Measurements from ENCODE around the gene HGD. TPM values are rescaled to one million over a fixed set of nuclear protein-coding genes. Genes with fewer than 3 reads are reported as not detected.
"Not testable (repeated sequence)": the region's sequence is repeated elsewhere in the genome, so short reads cannot be mapped to it uniquely, and the experiment has no call there.

HGD gene
- polyA plus RNA-seq, 1 donor, result 28.7 TPM

DNA sequence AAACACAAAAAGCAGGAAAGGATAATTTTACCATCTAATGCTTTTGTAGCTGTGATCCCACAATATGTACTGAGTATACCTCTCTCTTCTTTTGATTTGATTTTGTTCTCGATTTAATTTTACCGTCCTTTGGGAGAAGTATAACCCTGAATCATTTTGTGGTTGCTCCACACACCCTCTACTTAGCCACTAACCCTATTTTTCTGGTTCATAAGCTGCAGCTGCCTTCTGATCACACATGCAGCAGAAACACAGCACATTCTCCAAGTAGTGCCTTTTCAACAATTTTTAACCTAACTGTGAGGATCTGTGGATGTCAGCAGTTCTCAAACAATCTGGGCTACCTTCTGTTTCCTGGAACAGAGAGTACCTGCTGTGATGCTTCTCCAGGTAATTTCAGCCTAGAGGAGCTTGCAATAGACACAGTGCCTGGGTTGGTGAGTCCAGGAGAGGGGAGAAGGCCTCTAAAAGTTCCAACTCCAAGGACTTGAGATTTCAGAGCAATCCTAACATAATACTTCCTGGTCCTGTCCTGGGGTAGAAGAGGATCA lies 40.3 kb downstream of the HGD start:
- Histone ChIP-seq H3K27ac (ENCODE audit: low read length) (no peak overlapping the region), H3K9me3 (ENCODE audit: control insufficient read depth, low read depth, low read length) (no peaks in the 10 kb centered on the region), H3K36me3 (ENCODE audit: control insufficient read depth, insufficient read depth, low read length) (no peaks in the 10 kb centered on the region), H3K4me1 (ENCODE audit: control insufficient read depth, insufficient read depth, low read length) (peaks cover 3% of the 10 kb centered on the region), H3K27me3 (ENCODE audit: control insufficient read depth, insufficient read depth, low read length) (no peaks in the 10 kb centered on the region), H3K4me3 (ENCODE audit: low read length) (no peak overlapping the region)
- WGBS (ENCODE audit: insufficient coverage, low lambda C conversion rate), result 100% methylated on average over 1 of the region's 2 CpGs
- DNase-seq, result no peak

GRCh38 chr3:120640231-120640630 lies 41.8 kb downstream of the HGD start:
- Histone ChIP-seq H3K9me3 (ENCODE audit: control insufficient read depth, low read depth, low read length) (no peaks in the 10 kb centered on the region), H3K4me1 (ENCODE audit: control insufficient read depth, insufficient read depth, low read length) (peaks cover 6% of the 10 kb centered on the region), H3K4me3 (ENCODE audit: low read length) (no peak overlapping the region), H3K27me3 (ENCODE audit: control insufficient read depth, insufficient read depth, low read length) (no peaks in the 10 kb centered on the region), H3K36me3 (ENCODE audit: control insufficient read depth, insufficient read depth, low read length) (no peaks in the 10 kb centered on the region), H3K27ac (ENCODE audit: low read length) (no peak overlapping the region)
- WGBS (ENCODE audit: insufficient coverage, low lambda C conversion rate), result no CpG with 5 or more reads among the region's 1 CpG
- DNase-seq, result no peak

DNA sequence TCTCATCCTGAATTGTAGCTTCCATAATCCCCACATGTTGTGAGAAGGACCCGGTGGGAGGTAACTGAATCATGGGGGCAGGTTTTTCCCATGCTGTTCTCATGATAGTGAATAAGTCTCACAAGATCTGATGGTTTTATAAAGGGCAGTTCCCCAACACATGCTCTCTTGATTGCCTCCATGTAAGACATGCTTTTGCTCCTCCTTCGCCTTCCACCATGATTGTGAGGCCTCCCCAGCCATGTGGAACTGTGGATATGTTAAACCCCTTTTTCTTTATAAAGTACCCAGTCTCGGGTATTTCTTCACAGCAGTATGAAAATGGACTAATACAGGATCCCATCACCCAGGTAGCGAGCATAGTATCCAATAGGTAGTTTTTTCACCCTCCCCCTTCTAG lies 43.2 kb downstream of the HGD start:
- not testable (repeated sequence) for DNase-seq; H3K27ac ChIP-seq (ENCODE audit: low read length); H3K27me3 ChIP-seq (ENCODE audit: control insufficient read depth, insufficient read depth, low read length); H3K36me3 ChIP-seq (ENCODE audit: control insufficient read depth, insufficient read depth, low read length); H3K9me3 ChIP-seq (ENCODE audit: control insufficient read depth, low read depth, low read length); H3K4me3 ChIP-seq (ENCODE audit: low read length); H3K4me1 ChIP-seq (ENCODE audit: control insufficient read depth, insufficient read depth, low read length)
- WGBS (ENCODE audit: insufficient coverage, low lambda C conversion rate), result no CpG with 5 or more reads among the region's 4 CpGs

DNA sequence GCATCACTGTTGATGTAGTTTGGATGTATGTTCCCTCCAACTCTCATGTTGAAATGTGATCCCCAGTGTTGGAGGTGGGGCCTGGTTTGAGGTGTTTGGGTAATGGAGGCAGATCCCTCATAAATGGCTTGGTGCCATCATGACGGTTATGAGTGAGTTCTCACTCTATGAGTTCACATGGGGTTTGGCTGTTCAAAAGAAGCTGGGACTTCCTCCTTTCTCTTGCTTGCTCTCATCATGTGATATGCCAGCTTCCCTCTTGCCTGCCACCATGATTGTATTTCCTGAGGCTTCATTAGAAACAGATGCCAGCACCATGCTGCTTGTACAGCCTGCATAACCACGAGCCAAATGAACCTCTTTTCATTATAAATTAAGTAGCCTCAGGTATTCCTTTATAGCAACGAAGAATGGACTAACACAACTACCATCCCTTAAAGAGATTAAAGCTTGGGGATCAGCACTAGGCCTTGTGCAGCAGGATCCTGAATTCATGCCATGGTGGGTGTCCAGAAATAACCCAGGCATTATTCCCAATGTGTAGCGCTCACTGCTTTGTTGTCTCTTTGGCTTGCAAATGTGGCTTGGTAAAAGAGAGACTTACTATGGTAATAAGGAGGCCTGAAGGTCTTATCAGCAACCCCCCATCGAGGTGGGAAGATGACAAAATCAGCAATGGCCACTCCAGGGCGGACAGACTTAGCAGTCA lies 44.0 kb downstream of the HGD start:
- Histone ChIP-seq H3K4me3 (ENCODE audit: low read length) (no peak overlapping the region), H3K27ac (ENCODE audit: low read length) (no peak overlapping the region), H3K27me3 (ENCODE audit: control insufficient read depth, insufficient read depth, low read length) (no peaks in the 10 kb centered on the region), H3K36me3 (ENCODE audit: control insufficient read depth, insufficient read depth, low read length) (no peaks in the 10 kb centered on the region), H3K4me1 (ENCODE audit: control insufficient read depth, insufficient read depth, low read length) (peaks cover 6% of the 10 kb centered on the region), H3K9me3 (ENCODE audit: control insufficient read depth, low read depth, low read length) (no peaks in the 10 kb centered on the region)
- DNase-seq, result no peak
- 100% methylated on average over 2 of the region's 6 CpGs for whole genome bisulfite sequencing (ENCODE audit: insufficient coverage, low lambda C conversion rate)

GRCh38 chr3:120636795-120637401 lies 45.1 kb downstream of the HGD start:
- no peaks in the 10 kb centered on the region for H3K27me3 ChIP-seq (ENCODE audit: control insufficient read depth, insufficient read depth, low read length)
- peaks cover 6% of the 10 kb centered on the region for H3K4me1 ChIP-seq (ENCODE audit: control insufficient read depth, insufficient read depth, low read length)
- peak; percentile 34 to 69 for DNase-seq
- no peak overlapping the region for H3K4me3 ChIP-seq (ENCODE audit: low read length)
- H3K36me3 ChIP-seq (ENCODE audit: control insufficient read depth, insufficient read depth, low read length), result no peaks in the 10 kb centered on the region
- peak overlapping the region; percentile 5 for H3K27ac ChIP-seq (ENCODE audit: low read length)
- no peaks in the 10 kb centered on the region for H3K9me3 ChIP-seq (ENCODE audit: control insufficient read depth, low read depth, low read length)
- WGBS (ENCODE audit: insufficient coverage, low lambda C conversion rate), result 40% methylated on average over 1 of the region's 2 CpGs

DNA sequence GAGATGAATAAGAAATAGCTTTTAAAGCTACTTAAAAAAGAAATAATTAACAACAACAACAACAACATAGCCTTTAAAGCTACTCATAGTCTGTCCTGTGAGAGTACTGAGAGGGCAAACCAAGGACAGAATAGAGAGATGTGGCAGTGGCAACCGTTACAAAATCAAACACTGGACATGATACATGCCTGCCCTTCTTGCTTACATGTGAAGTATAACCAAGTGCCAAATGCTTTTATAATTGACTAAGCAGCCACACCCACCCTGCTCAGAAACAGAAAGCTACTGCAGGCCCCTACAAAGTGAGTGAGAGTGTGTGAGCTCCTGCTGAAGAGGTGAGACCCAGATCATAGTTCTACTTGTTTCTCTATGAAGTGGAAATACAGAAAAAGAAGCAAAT lies 47.5 kb downstream of the HGD start:
- H3K27ac ChIP-seq (ENCODE audit: low read length), result no peak overlapping the region
- peaks cover 5% of the 10 kb centered on the region for H3K9me3 ChIP-seq (ENCODE audit: control insufficient read depth, low read depth, low read length)
- WGBS (ENCODE audit: insufficient coverage, low lambda C conversion rate), result no CpG with 5 or more reads among the region's 1 CpG
- peak; percentile 9 to 43 for DNase-seq
- H3K4me1 ChIP-seq (ENCODE audit: control insufficient read depth, insufficient read depth, low read length), result peaks cover 6% of the 10 kb centered on the region
- no peaks in the 10 kb centered on the region for H3K36me3 ChIP-seq (ENCODE audit: control insufficient read depth, insufficient read depth, low read length)
- no peak overlapping the region for H3K4me3 ChIP-seq (ENCODE audit: low read length)
- H3K27me3 ChIP-seq (ENCODE audit: control insufficient read depth, insufficient read depth, low read length), result no peaks in the 10 kb centered on the region

DNA sequence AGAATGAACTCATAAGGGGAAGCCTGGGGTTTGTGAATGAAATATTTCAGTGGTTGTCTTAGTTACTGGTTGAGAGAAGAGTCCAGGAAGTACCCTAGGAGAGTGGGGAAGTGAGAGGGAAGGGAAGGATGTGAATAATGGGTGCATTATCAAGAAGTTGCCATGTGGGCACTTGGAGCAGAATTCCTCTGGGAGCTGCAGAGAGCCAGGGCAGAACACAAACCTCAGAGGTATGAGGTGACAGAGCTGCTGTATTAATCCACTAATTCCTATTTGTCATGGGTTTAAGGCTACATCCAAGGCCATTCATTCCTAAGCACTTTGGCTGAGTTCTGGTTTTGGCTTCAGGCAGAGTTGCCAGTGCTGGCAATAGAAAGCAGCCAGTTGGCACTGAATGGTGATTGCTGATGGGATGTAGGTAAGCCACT lies 56.9 kb downstream of the HGD start:
- Histone ChIP-seq H3K36me3 (ENCODE audit: control insufficient read depth, insufficient read depth, low read length) (no peaks in the 10 kb centered on the region), H3K9me3 (ENCODE audit: control insufficient read depth, low read depth, low read length) (peaks cover 24% of the 10 kb centered on the region), H3K4me1 (ENCODE audit: control insufficient read depth, insufficient read depth, low read length) (no peaks in the 10 kb centered on the region), H3K27ac (ENCODE audit: low read length) (no peak overlapping the region), H3K27me3 (ENCODE audit: control insufficient read depth, insufficient read depth, low read length) (no peaks in the 10 kb centered on the region), H3K4me3 (ENCODE audit: low read length) (no peak overlapping the region)
- no peak for DNase-seq

DNA sequence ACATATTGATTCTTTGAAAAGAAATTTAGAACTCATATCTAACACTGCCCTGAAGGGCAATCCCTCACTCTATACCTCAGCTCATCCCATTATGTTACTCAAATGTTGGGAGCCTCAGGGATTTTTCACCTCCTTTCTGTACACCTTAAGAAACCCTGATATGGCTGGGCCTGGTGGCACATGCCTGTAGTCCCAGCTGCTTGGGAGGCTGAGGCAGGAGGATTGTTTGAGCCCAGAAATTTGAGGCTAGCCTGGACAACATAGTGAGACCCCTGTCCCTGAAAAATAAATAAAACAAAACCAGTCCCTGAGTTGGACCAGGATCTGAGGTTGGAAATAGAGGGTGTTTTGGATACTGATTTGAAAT lies 58.3 kb downstream of the HGD start:
- Histone ChIP-seq H3K4me3 (ENCODE audit: low read length) (no peak overlapping the region), H3K27ac (ENCODE audit: low read length) (no peak overlapping the region), H3K9me3 (ENCODE audit: control insufficient read depth, low read depth, low read length) (peaks cover 23% of the 10 kb centered on the region), H3K4me1 (ENCODE audit: control insufficient read depth, insufficient read depth, low read length) (no peaks in the 10 kb centered on the region), H3K36me3 (ENCODE audit: control insufficient read depth, insufficient read depth, low read length) (no peaks in the 10 kb centered on the region), H3K27me3 (ENCODE audit: control insufficient read depth, insufficient read depth, low read length) (no peaks in the 10 kb centered on the region)
- no peak for DNase-seq

DNA sequence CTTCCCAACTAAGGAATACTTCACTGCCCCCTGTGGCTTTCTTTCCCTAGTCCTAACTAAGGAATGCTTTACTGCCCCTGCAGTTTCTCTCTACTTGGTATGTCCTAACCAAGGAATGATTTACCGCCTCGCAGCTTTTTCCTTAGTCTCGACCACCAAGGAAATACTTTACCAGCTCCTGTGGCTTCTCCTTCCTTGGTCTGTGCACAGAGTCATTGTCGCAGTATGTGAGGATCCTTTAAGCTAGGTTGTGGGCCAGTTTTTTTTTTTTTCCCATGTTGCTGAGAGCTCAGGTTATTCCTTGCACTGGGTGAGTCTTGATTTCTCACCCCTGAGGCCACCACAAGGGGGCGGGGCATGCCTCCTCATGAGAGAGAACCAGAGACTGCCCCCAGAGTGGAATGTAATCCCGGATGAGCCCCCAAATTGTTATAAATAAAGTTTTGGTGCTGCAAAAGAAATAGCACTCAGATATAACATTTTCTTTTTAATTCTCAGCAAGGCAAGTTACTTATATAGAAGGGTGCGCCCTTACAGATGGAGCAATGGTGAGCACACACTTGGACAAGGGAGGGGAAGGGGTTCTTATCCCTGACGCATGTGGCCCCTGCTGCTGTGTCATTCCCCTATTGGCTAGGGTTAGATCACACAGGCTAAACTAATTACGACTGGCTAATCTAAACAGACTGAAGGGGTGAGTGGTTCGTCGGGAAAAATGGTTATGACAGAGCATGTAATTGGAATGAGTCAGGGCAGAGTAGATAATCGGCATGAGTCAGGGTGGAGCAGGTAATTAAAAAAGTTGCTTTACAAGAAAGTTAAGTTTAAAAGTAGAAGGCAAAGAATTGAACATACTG lies 58.9 kb downstream of the HGD start:
- Histone ChIP-seq H3K9me3 (ENCODE audit: control insufficient read depth, low read depth, low read length) (peaks cover 23% of the 10 kb centered on the region), H3K4me3 (ENCODE audit: low read length) (no peak overlapping the region), H3K4me1 (ENCODE audit: control insufficient read depth, insufficient read depth, low read length) (no peaks in the 10 kb centered on the region), H3K27me3 (ENCODE audit: control insufficient read depth, insufficient read depth, low read length) (no peaks in the 10 kb centered on the region), H3K36me3 (ENCODE audit: control insufficient read depth, insufficient read depth, low read length) (no peaks in the 10 kb centered on the region), H3K27ac (ENCODE audit: low read length) (no peak overlapping the region)
- DNase-seq, result no peak
- WGBS (ENCODE audit: insufficient coverage, low lambda C conversion rate), result 100% methylated on average over 2 of the region's 12 CpGs

DNA sequence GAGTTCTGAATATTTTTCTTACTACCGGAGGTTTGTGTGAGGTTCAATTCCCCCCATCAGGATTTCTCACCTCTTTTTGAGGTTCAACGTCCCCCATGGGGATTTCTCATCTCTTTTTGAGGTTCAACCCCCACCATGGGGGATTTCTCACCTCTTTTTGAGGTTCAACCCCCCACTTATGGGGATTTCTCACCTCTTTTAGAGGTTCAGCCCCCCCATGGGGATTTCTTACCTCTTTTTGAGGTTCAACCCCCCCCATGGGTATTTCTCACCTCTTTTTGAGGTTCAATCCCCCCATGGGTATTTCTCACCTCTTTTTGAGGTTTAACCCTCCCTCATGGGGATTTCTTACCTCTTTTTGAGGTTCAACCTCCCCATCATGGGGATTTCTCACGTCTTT lies 59.6 kb downstream of the HGD start:
- Histone ChIP-seq H3K9me3 (ENCODE audit: control insufficient read depth, low read depth, low read length) (peaks cover 23% of the 10 kb centered on the region), H3K4me3 (ENCODE audit: low read length) (no peak overlapping the region), H3K27ac (ENCODE audit: low read length) (no peak overlapping the region), H3K36me3 (ENCODE audit: control insufficient read depth, insufficient read depth, low read length) (no peaks in the 10 kb centered on the region), H3K27me3 (ENCODE audit: control insufficient read depth, insufficient read depth, low read length) (no peaks in the 10 kb centered on the region), H3K4me1 (ENCODE audit: control insufficient read depth, insufficient read depth, low read length) (no peaks in the 10 kb centered on the region)
- WGBS (ENCODE audit: insufficient coverage, low lambda C conversion rate), result 100% methylated on average over 1 of the region's 3 CpGs
- no peak for DNase-seq

Data from large intestine (tissue), 3 donors.